Suprapubic skin (tissue), 4 donors: ENCODE measurements around the gene MED10. TPM values are rescaled to one million over a fixed set of nuclear protein-coding genes. Genes with fewer than 3 reads are reported as not detected.
A peak's percentile ranks its signal among the peaks of the same experiment; 100 is the strongest.

Source experiments
- DNase-seq, 2 donors: peaks; one replicate each; pipeline ENCODE4 v3.0.0-alpha.2; 2019; ENCODE audit warnings: low spot score in 2 of 2
- H3K27ac ChIP-seq: fragments of 200-600 bp; sonication (generic); one replicate; pipeline ENCODE4 v1.5.1; 2019
- H3K27me3 ChIP-seq: fragments of 200-600 bp; sonication (generic); one replicate; pipeline ENCODE4 v1.5.1; 2019
- H3K36me3 ChIP-seq: fragments of 200-600 bp; sonication (generic); one replicate; pipeline ENCODE4 v1.5.1; 2019
- H3K4me1 ChIP-seq: fragments of 200-600 bp; sonication (generic); one replicate; pipeline ENCODE4 v1.5.1; 2019
- H3K4me3 ChIP-seq: fragments of 200-600 bp; sonication (generic); one replicate; pipeline ENCODE4 v1.5.1; 2019; ENCODE audit warnings: mild to moderate bottlenecking
- H3K9me3 ChIP-seq: fragments of 200-600 bp; sonication (generic); one replicate; pipeline ENCODE4 v1.5.1; 2019
- CTCF ChIP-seq, 2 donors: fragments of 200-600 bp in 1 of 2; fragments of 450-650 bp in 1 of 2; sonication (generic) in 1 of 2; IDR thresholded peaks; one replicate each; pipeline ENCODE4 v1.5.1; 2016 to 2019; ENCODE audit warnings: antibody characterized with exemption in 2 of 2, mild to moderate bottlenecking in 1 of 2, moderate library complexity in 1 of 2
- EP300 ChIP-seq: sonication (generic); formaldehyde crosslinking; IDR thresholded peaks from one replicate; pipeline ENCODE4 v1.6.1; 2017; ENCODE audit warnings: antibody characterized with exemption
- POLR2A ChIP-seq, 2 donors: fragments of 450-650 bp; IDR thresholded peaks; one replicate each; pipeline ENCODE4 v1.6.1; 2017; ENCODE audit warnings: antibody characterized with exemption in 2 of 2, mild to moderate bottlenecking in 2 of 2, moderate library complexity in 2 of 2
- POLR2AphosphoS5 ChIP-seq, 3 donors: sonication (generic); formaldehyde crosslinking; IDR thresholded peaks; one replicate each; pipeline ENCODE4 v1.6.1; 2017; ENCODE audit warnings: antibody characterized with exemption in 3 of 3
- WGBS: methylation state at CpG from one replicate; pipeline ENCODE4 v1.1.5; 2018; 5-methylcytosine and 5-hydroxymethylcytosine counted together
- total RNA-seq, 4 donors: library from RNA; depleted of rRNA; stranded (reverse); fragments of >200 nt; gene quantifications; one replicate each; pipeline ENCODE4 v1.1.0, GENCODE V29; 2016

The MED10 gene
- total RNA-seq, 4 donors from 2014 or later: 20.1 to 38.8 (median 32.5) TPM

DNA sequence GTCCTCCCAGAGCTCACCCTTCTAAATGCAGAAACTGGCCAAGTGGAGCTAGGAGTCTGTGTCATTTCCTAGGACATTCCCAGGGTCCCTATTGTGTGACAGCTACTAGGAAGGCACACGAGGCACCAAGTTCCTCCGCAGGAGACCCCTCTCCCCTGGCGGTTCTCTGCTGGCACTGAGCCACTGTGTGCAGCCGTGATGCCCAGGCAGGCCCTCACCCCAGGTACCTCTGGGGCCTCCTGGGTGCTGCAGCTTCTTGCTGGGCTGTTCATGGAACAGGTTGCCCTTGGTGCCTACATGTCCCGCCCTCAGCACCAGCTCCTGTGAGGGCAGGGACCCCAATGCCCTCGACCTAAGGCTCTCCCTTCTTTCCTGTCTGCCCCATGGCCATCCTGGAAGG is 23.1 kb downstream of the MED10 start:
- 63% methylated on average over 6 of the region's 6 CpGs for WGBS
- Histone ChIP-seq H3K27ac (no peak overlapping the region), H3K4me1 (no peaks in the 10 kb centered on the region), H3K9me3 (no peaks in the 10 kb centered on the region), H3K27me3 (no peaks in the 10 kb centered on the region), H3K36me3 (peaks cover 4% of the 10 kb centered on the region), H3K4me3 (no peak overlapping the region)
- DNase-seq: peak in 1 of 2 donors; percentile 37
- no peak for TF ChIP-seq POLR2A (IDR thresholded peaks at IDR 0.05)
- no peak for TF ChIP-seq POLR2AphosphoS5 (IDR thresholded peaks at IDR 0.05)
- no peak for TF ChIP-seq EP300
- no peak for TF ChIP-seq CTCF (IDR thresholded peaks at IDR 0.05)

DNA sequence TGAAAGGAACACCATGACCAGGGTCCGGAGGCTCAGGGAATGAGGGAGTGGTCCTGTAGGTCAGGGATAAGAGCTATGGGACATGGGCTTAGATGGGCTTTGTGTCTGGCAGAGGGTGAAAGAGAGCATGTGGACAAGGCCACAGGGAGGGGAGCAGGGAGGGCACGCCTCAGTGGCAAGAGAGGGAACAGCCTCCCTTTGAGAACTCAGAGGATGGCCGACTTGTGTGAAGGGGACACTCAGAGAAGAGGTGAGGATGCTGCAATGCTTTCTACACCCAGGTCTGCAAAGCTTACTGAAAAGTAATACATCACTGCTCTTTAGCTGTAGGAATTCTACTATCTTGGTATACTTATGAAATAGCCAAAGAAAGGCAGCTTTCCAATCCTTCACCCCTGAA is 23.5 kb downstream of the MED10 start:
- H3K27me3 ChIP-seq: no peaks in the 10 kb centered on the region
- no peaks in the 10 kb centered on the region for H3K4me1 ChIP-seq
- 62% methylated on average over 3 of the region's 3 CpGs for WGBS
- H3K4me3 ChIP-seq: no peak overlapping the region
- no peak overlapping the region for H3K27ac ChIP-seq
- TF ChIP-seq EP300 (no peak), CTCF (IDR thresholded peaks at IDR 0.05) (no peak), POLR2A (IDR thresholded peaks at IDR 0.05) (no peak), POLR2AphosphoS5 (IDR thresholded peaks at IDR 0.05) (no peak)
- no peak for DNase-seq
- peaks cover 4% of the 10 kb centered on the region for H3K36me3 ChIP-seq
- H3K9me3 ChIP-seq: no peaks in the 10 kb centered on the region

DNA sequence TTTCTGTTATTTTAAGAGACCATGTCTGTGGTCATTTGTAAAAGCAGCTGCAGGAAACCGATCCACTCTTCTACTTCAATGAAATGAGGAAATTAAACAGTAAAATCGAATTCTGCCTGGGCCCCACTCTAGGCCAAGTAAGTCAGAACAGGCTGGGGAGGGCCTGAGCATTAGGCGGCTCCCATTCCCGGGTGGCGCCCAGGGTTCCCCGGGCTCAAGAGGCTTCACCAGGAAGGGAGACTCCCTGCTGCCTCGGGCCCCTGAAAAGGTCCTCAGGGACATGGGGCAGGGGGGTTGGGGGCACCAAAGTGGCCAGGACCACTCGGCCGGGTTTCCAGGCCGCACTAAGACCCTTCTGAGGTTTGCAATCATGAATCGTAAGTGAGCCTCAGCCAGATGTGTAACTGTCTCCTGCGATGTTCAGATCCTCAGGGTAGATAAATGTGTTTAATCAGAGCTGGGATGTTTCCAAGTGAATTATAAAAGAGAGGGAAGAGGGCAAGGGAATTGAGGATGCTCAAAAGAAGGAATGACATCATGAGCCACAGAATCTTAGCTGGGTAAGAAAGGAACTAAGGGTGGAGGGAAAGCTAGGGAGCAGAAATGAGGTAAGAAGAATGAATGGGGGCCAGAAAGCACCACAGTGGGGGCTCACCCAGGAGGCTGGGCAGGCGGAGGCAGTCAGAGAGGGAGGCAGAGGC is 24.6 kb downstream of the MED10 start:
- Histone ChIP-seq H3K4me3 (no peak overlapping the region), H3K36me3 (peaks cover 4% of the 10 kb centered on the region), H3K27ac (no peak overlapping the region), H3K9me3 (no peaks in the 10 kb centered on the region), H3K4me1 (no peaks in the 10 kb centered on the region), H3K27me3 (no peaks in the 10 kb centered on the region)
- no peak for DNase-seq
- TF ChIP-seq CTCF (IDR thresholded peaks at IDR 0.05): no peak
- WGBS: 75% methylated on average over 13 of the region's 13 CpGs

DNA sequence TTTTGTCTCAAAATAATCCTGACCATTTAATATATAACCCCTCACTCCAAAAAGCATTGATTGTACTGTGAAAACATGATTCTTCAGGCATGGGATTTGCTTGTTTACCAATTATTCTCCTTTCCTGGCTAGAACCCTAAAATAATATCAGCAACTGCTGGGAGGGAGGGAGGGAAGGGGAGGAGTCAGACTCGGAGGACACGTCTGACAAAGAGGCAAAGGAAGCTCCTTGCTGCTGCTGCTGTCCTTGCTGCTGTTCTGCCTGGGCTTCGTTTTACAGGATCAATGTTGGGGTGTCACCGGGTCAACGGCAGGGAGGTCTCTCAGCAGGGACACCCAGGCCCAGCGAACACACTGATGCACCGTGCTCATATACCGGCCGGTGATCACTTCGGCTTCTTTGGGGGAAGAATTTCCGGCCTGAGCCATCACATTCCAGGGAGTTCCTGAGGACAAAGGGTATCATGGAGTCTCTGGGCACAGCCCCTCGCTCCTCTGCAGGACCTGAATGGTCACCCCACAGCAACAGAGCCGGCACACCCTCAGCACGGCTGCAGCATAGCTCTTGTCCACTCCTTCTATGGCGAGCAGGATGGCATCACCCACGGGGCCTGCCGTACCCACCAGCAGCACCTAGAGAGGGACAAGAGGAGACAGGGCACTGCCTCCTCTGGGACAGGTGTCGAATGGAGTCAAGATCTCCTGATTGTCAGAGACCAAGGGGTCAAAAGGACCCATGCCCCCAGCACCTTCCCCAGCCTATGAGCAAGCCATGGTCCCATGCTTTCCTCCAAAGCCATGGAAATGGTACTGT is 27.9 kb downstream of the MED10 start:
- no peaks in the 10 kb centered on the region for H3K4me1 ChIP-seq
- H3K36me3 ChIP-seq: no peaks in the 10 kb centered on the region
- no peak overlapping the region for H3K27ac ChIP-seq
- TF ChIP-seq POLR2AphosphoS5 (IDR thresholded peaks at IDR 0.05): no peak
- no peak for TF ChIP-seq CTCF (IDR thresholded peaks at IDR 0.05)
- no peak for TF ChIP-seq POLR2A (IDR thresholded peaks at IDR 0.05)
- TF ChIP-seq EP300: no peak
- H3K9me3 ChIP-seq: no peaks in the 10 kb centered on the region
- H3K4me3 ChIP-seq: no peak overlapping the region
- DNase-seq: no peak
- 62% methylated on average over 11 of the region's 18 CpGs for WGBS
- H3K27me3 ChIP-seq: no peaks in the 10 kb centered on the region

GRCh38 chr5:6349387-6349786 is 29.0 kb downstream of the MED10 start:
- TF ChIP-seq POLR2AphosphoS5 (IDR thresholded peaks at IDR 0.05) (no peak), EP300 (no peak), POLR2A (IDR thresholded peaks at IDR 0.05) (no peak), CTCF (IDR thresholded peaks at IDR 0.05) (no peak)

More at GRCh38 chr5:6349387-6349786, 29.0 kb downstream of the MED10 start:
- Histone ChIP-seq H3K27me3 (no peaks in the 10 kb centered on the region), H3K27ac (no peak overlapping the region), H3K36me3 (no peaks in the 10 kb centered on the region), H3K4me3 (no peak overlapping the region), H3K9me3 (no peaks in the 10 kb centered on the region), H3K4me1 (no peaks in the 10 kb centered on the region)
- WGBS: 79% methylated on average over 16 of the region's 19 CpGs
- no peak for DNase-seq
